GM12873 (cell line): ENCODE measurements around the gene RNF114.

ENCODE experiments used
- CTCF ChIP-seq: IDR thresholded peaks from 2 replicates; pipeline ENCODE4 v1.5.1; 2012; ENCODE audit warnings: low read depth, mild to moderate bottlenecking, moderate library complexity, low read length, control low read depth; ENCODE audit not compliant: insufficient read depth; ENCODE audit errors: missing control alignments

The RNF114 gene

GRCh38 chr20:49936153-49937026, at the start of gene RNF114:
Gene RNF114, plus strand, starts transcription at chr20:49936397. Its CDS starts 16 bp downstream, at chr20:49936413.
- no peak for TF ChIP-seq CTCF

GRCh38 chr20:49886571-49887213, 49.5 kb upstream of the RNF114 start:
- TF ChIP-seq CTCF: no peak

GRCh38 chr20:49887251-49888211, 48.7 kb upstream of the RNF114 start:
- no peak for TF ChIP-seq CTCF

GRCh38 chr20:49888212-49889000, 47.8 kb upstream of the RNF114 start:
- TF ChIP-seq CTCF: peak; percentile 89

GRCh38 chr20:49889001-49889934, 46.9 kb upstream of the RNF114 start:
- TF ChIP-seq CTCF: no peak

- TF ChIP-seq CTCF: peak; percentile 47
Observed at GRCh38 chr20:49889935-49890333, 46.3 kb upstream of the RNF114 start.
